SK-N-SH (cell line): Measurements from ENCODE around the gene ZDHHC11. TPM values are rescaled to one million over a fixed set of nuclear protein-coding genes. Genes with fewer than 3 reads are reported as not detected.

Experiments used
- CTCF ChIA-PET: fragments of 300-600, 350-600 bp; formaldehyde crosslinking; extraction: SDS; loops from one replicate; lab custom pipeline; 2021; lab: Yijun Ruan, JAX
- POLR2A ChIA-PET: fragments of 350-600 bp; sonication (Branson Sonifier 250); formaldehyde crosslinking; extraction: SDS; loops from one replicate; lab custom pipeline; 2020; ENCODE audit warnings: antibody characterized with exemption, inconsistent platforms; lab: Yijun Ruan, JAX
- DNase-seq: peaks from one replicate; pipeline ENCODE4 v3.0.0; 2012
- H2AFZ ChIP-seq: fragments of 200-600 bp; sonication (generic); 2 replicates; pipeline ENCODE4 v1.8.1; 2016; ENCODE audit warnings: antibody characterized with exemption, mild to moderate bottlenecking, low read depth
- H3F3A ChIP-seq: fragments of 200-600 bp; sonication (generic); replicated peaks from 2 replicates; pipeline ENCODE3; 2016; ENCODE audit warnings: antibody characterized with exemption, mild to moderate bottlenecking; ENCODE audit not compliant: insufficient read depth
- H3K27ac ChIP-seq, 2 experiments: fragments of 200-500 bp in 1 of 2; fragments of 200-600 bp in 1 of 2; sonication (Bioruptor generic) in 1 of 2; sonication (generic), shearing (Covaris generic) in 1 of 2; 2 replicates each; pipeline versions ENCODE4 v1.5.1 to v1.6.1; 2014 to 2016; ENCODE audit warnings: low read depth in 2 of 2, inconsistent platforms in 1 of 2, low read length in 1 of 2, mild to moderate bottlenecking in 1 of 2, mixed read lengths in 1 of 2
- H3K27me3 ChIP-seq: fragments of 200-600 bp; sonication (generic), shearing (Covaris generic); 2 replicates; pipeline ENCODE4 v1.6.1; 2016; ENCODE audit warnings: mixed run types; ENCODE audit not compliant: insufficient read depth
- H3K36me3 ChIP-seq, 2 experiments: fragments of 200-500 bp in 1 of 2; fragments of 200-600 bp in 1 of 2; sonication (Bioruptor generic) in 1 of 2; sonication (generic) in 1 of 2; replicated peaks in 1 of 2; 2 replicates each; pipeline versions ENCODE3 to v1.5.1; 2014 to 2016; ENCODE audit warnings: low read length in 1 of 2, mild to moderate bottlenecking in 1 of 2; ENCODE audit not compliant: insufficient read depth in 2 of 2, control insufficient read depth in 1 of 2
- H3K4me1 ChIP-seq, 2 experiments: fragments of 200-500 bp in 1 of 2; fragments of 200-600 bp in 1 of 2; sonication (Bioruptor generic) in 1 of 2; sonication (generic), shearing (Covaris generic) in 1 of 2; 2 replicates each; pipeline versions ENCODE4 v1.5.1 to v1.6.1; 2014 to 2016; ENCODE audit warnings: low read depth in 1 of 2, low read length in 1 of 2, mixed run types in 1 of 2; ENCODE audit not compliant: insufficient read depth in 2 of 2, control insufficient read depth in 1 of 2
- H3K4me2 ChIP-seq: fragments of 200-600 bp; sonication (generic), shearing (Covaris generic); 2 replicates; pipeline ENCODE4 v1.6.1; 2017; ENCODE audit warnings: mixed run types
- H3K4me3 ChIP-seq, 2 experiments: fragments of 200-500 bp in 1 of 2; fragments of 200-600 bp in 1 of 2; sonication (Bioruptor generic) in 1 of 2; sonication (generic), shearing (Covaris generic) in 1 of 2; 2 replicates each; pipeline versions ENCODE4 v1.5.1 to v1.8.1; 2014 to 2016; ENCODE audit warnings: low read depth in 2 of 2, inconsistent platforms in 1 of 2, low read length in 1 of 2, mild to moderate bottlenecking in 1 of 2, mixed read lengths in 1 of 2, moderate library complexity in 1 of 2
- H3K79me2 ChIP-seq: fragments of 200-600 bp; sonication (generic); 2 replicates; pipeline ENCODE4 v1.8.1; 2017; ENCODE audit warnings: mild to moderate bottlenecking; ENCODE audit not compliant: insufficient read depth
- H3K9ac ChIP-seq: fragments of 200-600 bp; sonication (generic); 2 replicates; pipeline ENCODE4 v1.6.1; 2017; ENCODE audit warnings: mixed run types
- H3K9me2 ChIP-seq: fragments of 200-600 bp; sonication (generic); 2 replicates; pipeline ENCODE4 v1.6.1; 2017; ENCODE audit warnings: mixed run types
- H3K9me3 ChIP-seq: fragments of 200-600 bp; sonication (generic); 2 replicates; pipeline ENCODE4 v1.6.1; 2017; ENCODE audit warnings: mixed run types, mild to moderate bottlenecking, moderate library complexity
- H4K20me1 ChIP-seq: fragments of 200-600 bp; sonication (generic); 2 replicates; pipeline ENCODE4 v1.6.1; 2017; ENCODE audit warnings: mild to moderate bottlenecking, mixed run types; ENCODE audit not compliant: insufficient read depth
- ELF1 ChIP-seq: IDR thresholded peaks from 2 replicates; pipeline ENCODE4 v1.4.0; 2012
- EP300 ChIP-seq, 2 experiments: IDR thresholded peaks; 2 replicates each; pipeline versions ENCODE4 v1.4.0 to v1.6.1; 2012; ENCODE audit warnings: borderline replicate concordance in 1 of 2, low read depth in 1 of 2, low read length in 1 of 2
- EZH2phosphoT487 ChIP-seq: fragments of 200-600 bp; sonication (generic); IDR thresholded peaks from 2 replicates; pipeline ENCODE4 v1.6.1; 2017; ENCODE audit warnings: low read depth, mixed run types, mild to moderate bottlenecking, antibody characterized with exemption, moderate library complexity, borderline replicate concordance
- FOXJ3 ChIP-seq: sonication (generic); formaldehyde crosslinking; IDR thresholded peaks from 2 replicates; pipeline ENCODE4 v1.5.1; 2020; ENCODE audit warnings: mild to moderate bottlenecking, missing genetic modification reagents
- IRF3 ChIP-seq: fragments of 150-350 bp; IDR thresholded peaks from 2 replicates; pipeline ENCODE4 v1.6.1; 2016; ENCODE audit warnings: mild to moderate bottlenecking, low read depth, low read length
- JUND ChIP-seq: IDR thresholded peaks from 2 replicates; pipeline ENCODE4 v1.4.0; 2012
- RAD21 ChIP-seq: IDR thresholded peaks from 2 replicates; pipeline ENCODE4 v1.6.1; 2012; ENCODE audit warnings: mild to moderate bottlenecking, low read length
- REST ChIP-seq: IDR thresholded peaks from 2 replicates; pipeline ENCODE4 v1.6.1; 2012; ENCODE audit warnings: mild to moderate bottlenecking, low read depth, low read length, moderate library complexity
- SIN3A ChIP-seq: IDR thresholded peaks from 2 replicates; pipeline ENCODE4 v1.6.1; 2012; ENCODE audit warnings: low read depth, mild to moderate bottlenecking, low read length, moderate library complexity, borderline replicate concordance
- TCF12 ChIP-seq: IDR thresholded peaks from 2 replicates; pipeline ENCODE4 v1.4.0; 2012
- ZBTB33 ChIP-seq: IDR thresholded peaks from 2 replicates; pipeline ENCODE4 v1.4.0; 2012; ENCODE audit warnings: low read depth, borderline replicate concordance
- WGBS: methylation state at CpG from one replicate; pipeline ENCODE4 v1.1.6; 2017; ENCODE audit warnings: low lambda C conversion rate; 5-methylcytosine and 5-hydroxymethylcytosine counted together
- polyA plus RNA-seq, 3 experiments: library from polyadenylated mRNA; depleted of rRNA; stranded (reverse); fragments of >200 nt; gene quantifications; 2 replicates each; pipeline ENCODE4 v1.2.3, GENCODE V29; 2012
- TF ChIP-seq, protein P1 (sequence below): fragments of 200-600 bp; sonication (generic); IDR thresholded peaks from 2 replicates; pipeline ENCODE4 v1.6.1; 2017; ENCODE audit warnings: antibody characterized with exemption, mild to moderate bottlenecking, moderate library complexity

Gene ZDHHC11
- polyA plus RNA-seq, 1 of the 3 experiments (the other 2 are of a cell fraction): 0.76 TPM

- Histone ChIP-seq H3K4me2 (no peak overlapping the region), H4K20me1 (no peaks in the 10 kb centered on the region), H3K9me3 (no peaks in the 10 kb centered on the region), H3K4me3 (no peak overlapping the region), H3F3A (no peaks in the 10 kb centered on the region), H3K9ac (no peak overlapping the region), H3K4me1 (peaks cover 0 to 16% of the 10 kb centered on the region in 2 experiments; a peak in 1 of 4 replicates), H3K9me2 (no peaks in the 10 kb centered on the region), H3K27me3 (no peaks in the 10 kb centered on the region; the same call in 1 of the 2 replicates), H3K79me2 (no peaks in the 10 kb centered on the region), H2AFZ (no peak overlapping the region), H3K36me3 (no peaks in the 10 kb centered on the region), H3K27ac (no peak overlapping the region)
- POLR2A ChIA-PET: no interaction called here
- WGBS: 69% methylated on average over 24 of the region's 24 CpGs
- DNase-seq: peak; percentile 39
- CTCF ChIA-PET: no interaction called here
- TF ChIP-seq TCF12 (no peak), EZH2phosphoT487 (no peak)
Observed at GRCh38 chr5:760363-761058, 90.3 kb downstream of the ZDHHC11 start.

DNA sequence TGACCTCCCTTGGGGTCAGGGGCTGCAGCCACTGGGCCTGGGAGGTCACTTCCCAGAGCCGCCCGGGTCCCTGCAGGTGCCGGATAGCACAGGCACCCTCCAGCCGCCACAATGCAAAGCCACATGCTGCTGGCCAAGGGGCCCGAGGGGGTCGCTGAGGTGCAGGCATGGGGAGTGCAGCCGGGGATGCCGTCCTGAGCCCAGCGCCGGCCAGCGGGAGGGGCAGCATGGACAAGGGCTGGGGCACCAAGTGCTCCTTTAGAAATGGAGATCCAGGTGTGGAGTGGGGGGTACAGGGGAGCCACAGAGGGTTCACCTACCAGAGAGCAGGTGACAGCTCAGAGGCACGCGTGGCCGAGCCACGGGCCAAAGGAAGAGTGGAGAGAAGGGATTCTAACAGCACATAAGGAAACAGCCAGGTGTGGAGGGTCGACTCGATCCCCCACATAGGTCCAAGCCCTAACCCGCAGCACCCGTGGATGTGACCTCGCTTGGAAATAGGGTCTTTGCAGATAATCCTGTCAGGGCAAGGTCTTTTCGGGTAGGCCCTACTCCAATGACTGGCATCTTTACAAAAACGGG, 90.9 kb downstream of the ZDHHC11 start:
- H2AFZ ChIP-seq: no peak overlapping the region
- no peaks in the 10 kb centered on the region; the same call in 1 of the 2 replicates for H3K27me3 ChIP-seq
- no peaks in the 10 kb centered on the region for H4K20me1 ChIP-seq
- H3K79me2 ChIP-seq: no peaks in the 10 kb centered on the region
- H3K4me3 ChIP-seq: no peak overlapping the region
- H3K9me3 ChIP-seq: no peaks in the 10 kb centered on the region
- H3F3A ChIP-seq: no peaks in the 10 kb centered on the region
- POLR2A ChIA-PET: no interaction called here
- no peaks in the 10 kb centered on the region for H3K36me3 ChIP-seq
- 68% methylated on average over 22 of the region's 22 CpGs for WGBS
- H3K27ac ChIP-seq: no peak overlapping the region
- CTCF ChIA-PET: interaction anchor here (1.7 kb wide), 1 partner anchor 88 kb away, joined by 5 read pairs; no protein-coding TSS in a partner anchor
- no peak for TF ChIP-seq IRF3
- TF ChIP-seq ZBTB33: no peak
- TF ChIP-seq TCF12: no peak
- no peak for TF ChIP-seq RAD21
- no peak for TF ChIP-seq FOXJ3
- no peak for TF ChIP-seq EZH2phosphoT487
- TF ChIP-seq JUND: no peak
- TF ChIP-seq ELF1: no peak
- no peak for TF ChIP-seq REST
- no peak for TF ChIP-seq SIN3A
- TF ChIP-seq, protein P1, sequence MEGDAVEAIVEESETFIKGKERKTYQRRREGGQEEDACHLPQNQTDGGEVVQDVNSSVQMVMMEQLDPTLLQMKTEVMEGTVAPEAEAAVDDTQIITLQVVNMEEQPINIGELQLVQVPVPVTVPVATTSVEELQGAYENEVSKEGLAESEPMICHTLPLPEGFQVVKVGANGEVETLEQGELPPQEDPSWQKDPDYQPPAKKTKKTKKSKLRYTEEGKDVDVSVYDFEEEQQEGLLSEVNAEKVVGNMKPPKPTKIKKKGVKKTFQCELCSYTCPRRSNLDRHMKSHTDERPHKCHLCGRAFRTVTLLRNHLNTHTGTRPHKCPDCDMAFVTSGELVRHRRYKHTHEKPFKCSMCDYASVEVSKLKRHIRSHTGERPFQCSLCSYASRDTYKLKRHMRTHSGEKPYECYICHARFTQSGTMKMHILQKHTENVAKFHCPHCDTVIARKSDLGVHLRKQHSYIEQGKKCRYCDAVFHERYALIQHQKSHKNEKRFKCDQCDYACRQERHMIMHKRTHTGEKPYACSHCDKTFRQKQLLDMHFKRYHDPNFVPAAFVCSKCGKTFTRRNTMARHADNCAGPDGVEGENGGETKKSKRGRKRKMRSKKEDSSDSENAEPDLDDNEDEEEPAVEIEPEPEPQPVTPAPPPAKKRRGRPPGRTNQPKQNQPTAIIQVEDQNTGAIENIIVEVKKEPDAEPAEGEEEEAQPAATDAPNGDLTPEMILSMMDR: no peak
- no peak for TF ChIP-seq EP300 (IDR thresholded peaks at IDR 0.05; ENCODE audit: borderline replicate concordance in 1 of 2, low read depth in 1 of 2, low read length in 1 of 2)
- no peaks in the 10 kb centered on the region for H3K9me2 ChIP-seq
- DNase-seq: peak; percentile 37
- H3K4me1 ChIP-seq: peaks cover 0 to 16% of the 10 kb centered on the region in 2 experiments; a peak in 1 of 4 replicates
- H3K9ac ChIP-seq: no peak overlapping the region
- H3K4me2 ChIP-seq: no peak overlapping the region
